Stomach (tissue), 4 donors: ENCODE data around the gene GLCCI1.

ENCODE experiments used
- CTCF ChIP-seq, 7 experiments: fragments of 450-650 bp in 4 of 7; fragments of 200-600 bp in 3 of 7; sonication (generic) in 3 of 7; IDR thresholded peaks; one replicate each; pipeline ENCODE4 v1.5.1; 2016 to 2019; ENCODE audit warnings: antibody characterized with exemption in 7 of 7, control low read depth in 2 of 7, mild to moderate bottlenecking in 1 of 7
- EP300 ChIP-seq: sonication (generic); formaldehyde crosslinking; IDR thresholded peaks from one replicate; pipeline ENCODE4 v1.6.1; 2017; ENCODE audit warnings: antibody characterized with exemption
- POLR2A ChIP-seq, 4 donors: fragments of 450-650 bp; IDR thresholded peaks; one replicate each; pipeline ENCODE4 v1.6.1; 2016; ENCODE audit warnings: antibody characterized with exemption in 4 of 4, control low read depth in 2 of 4, mild to moderate bottlenecking in 1 of 4, moderate library complexity in 1 of 4
- POLR2AphosphoS5 ChIP-seq, 3 donors: sonication (generic); formaldehyde crosslinking; IDR thresholded peaks; one replicate each; pipeline ENCODE4 v1.6.1; 2016; ENCODE audit warnings: antibody characterized with exemption in 3 of 3

- TF ChIP-seq CTCF (IDR thresholded peaks at IDR 0.05) (no peak), POLR2A (IDR thresholded peaks at IDR 0.05) (no peak), POLR2AphosphoS5 (IDR thresholded peaks at IDR 0.05) (no peak), EP300 (no peak)
These were observed 158.1 kb downstream of the GLCCI1 start for GRCh38 chr7:8126601-8127167.
